Epithelial cell of prostate (primary cell): ENCODE results near the gene OLIG2.

Experiments used
- DNase-seq: peaks from one replicate; pipeline ENCODE4 v3.0.0-alpha.2; 2011; ENCODE audit warnings: low read depth, low spot score
- H3K27ac ChIP-seq: fragments of 450-650 bp; 2 replicates; pipeline ENCODE4 v1.5.1; 2017; ENCODE audit warnings: mild to moderate bottlenecking

Gene OLIG2

DNA sequence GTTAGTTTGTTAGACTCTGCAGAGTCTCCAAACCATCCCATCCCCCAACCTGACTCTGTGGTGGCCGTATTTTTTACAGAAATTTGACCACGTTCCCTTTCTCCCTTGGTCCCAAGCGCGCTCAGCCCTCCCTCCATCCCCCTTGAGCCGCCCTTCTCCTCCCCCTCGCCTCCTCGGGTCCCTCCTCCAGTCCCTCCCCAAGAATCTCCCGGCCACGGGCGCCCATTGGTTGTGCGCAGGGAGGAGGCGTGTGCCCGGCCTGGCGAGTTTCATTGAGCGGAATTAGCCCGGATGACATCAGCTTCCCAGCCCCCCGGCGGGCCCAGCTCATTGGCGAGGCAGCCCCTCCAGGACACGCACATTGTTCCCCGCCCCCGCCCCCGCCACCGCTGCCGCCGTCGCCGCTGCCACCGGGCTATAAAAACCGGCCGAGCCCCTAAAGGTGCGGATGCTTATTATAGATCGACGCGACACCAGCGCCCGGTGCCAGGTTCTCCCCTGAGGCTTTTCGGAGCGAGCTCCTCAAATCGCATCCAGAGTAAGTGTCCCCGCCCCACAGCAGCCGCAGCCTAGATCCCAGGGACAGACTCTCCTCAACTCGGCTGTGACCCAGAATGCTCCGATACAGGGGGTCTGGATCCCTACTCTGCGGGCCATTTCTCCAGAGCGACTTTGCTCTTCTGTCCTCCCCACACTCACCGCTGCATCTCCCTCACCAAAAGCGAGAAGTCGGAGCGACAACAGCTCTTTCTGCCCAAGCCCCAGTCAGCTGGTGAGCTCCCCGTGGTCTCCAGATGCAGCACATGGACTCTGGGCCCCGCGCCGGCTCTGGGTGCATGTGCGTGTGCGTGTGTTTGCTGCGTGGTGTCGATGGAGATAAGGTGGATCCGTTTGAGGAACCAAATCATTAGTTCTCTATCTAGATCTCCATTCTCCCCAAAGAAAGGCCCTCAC lies at the start of gene OLIG2:
OLIG2 (plus strand) TSS at position 447 of the 954 bp plus-strand sequence. CDS start 928 bp downstream, outside the sequence.
- no peak within 1 kb of the TSS for H3K27ac ChIP-seq
- no peak for DNase-seq

DNA sequence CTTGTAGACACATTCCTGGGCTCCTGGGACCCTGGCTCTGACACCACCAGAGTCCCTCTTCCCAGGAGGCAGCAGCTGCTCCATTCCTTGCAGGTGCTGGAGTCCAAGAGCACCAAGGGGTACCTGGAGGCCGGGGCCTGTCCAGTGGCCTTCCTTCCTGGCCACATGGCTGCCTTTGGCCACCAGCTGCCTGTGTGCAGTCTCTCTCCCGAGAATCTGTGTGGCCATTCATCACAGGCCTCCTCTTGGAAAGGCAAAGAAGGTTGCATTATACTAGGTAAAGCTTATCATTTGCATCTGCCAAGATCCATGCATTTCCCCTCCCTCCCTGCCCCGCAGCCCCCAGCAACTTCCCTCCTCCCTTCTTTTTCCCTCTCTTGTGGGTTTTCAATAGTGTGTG lies 48.9 kb upstream of the OLIG2 start:
- H3K27ac ChIP-seq: no peak overlapping the region
- DNase-seq: no peak

DNA sequence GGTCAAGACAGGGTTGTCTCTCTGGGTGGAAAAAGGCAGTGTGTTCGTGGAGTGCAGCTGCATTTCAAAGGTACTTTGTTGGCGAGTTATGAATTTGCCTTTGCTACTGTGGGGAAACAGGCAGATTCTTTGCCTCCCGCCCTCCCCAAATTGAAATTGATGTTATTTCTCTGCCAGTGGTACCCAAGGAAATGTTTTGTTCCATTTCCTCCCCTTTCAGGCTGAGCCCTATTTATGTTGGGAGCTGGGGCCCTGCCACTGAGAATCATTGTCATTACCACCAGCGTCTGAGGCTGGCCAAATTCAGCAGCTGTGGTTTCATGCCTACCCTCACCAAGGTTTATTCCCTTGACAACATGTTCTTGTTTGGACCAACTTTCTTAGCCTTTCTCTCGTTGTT lies 48.5 kb upstream of the OLIG2 start:
- H3K27ac ChIP-seq: no peak overlapping the region
- no peak for DNase-seq

DNA sequence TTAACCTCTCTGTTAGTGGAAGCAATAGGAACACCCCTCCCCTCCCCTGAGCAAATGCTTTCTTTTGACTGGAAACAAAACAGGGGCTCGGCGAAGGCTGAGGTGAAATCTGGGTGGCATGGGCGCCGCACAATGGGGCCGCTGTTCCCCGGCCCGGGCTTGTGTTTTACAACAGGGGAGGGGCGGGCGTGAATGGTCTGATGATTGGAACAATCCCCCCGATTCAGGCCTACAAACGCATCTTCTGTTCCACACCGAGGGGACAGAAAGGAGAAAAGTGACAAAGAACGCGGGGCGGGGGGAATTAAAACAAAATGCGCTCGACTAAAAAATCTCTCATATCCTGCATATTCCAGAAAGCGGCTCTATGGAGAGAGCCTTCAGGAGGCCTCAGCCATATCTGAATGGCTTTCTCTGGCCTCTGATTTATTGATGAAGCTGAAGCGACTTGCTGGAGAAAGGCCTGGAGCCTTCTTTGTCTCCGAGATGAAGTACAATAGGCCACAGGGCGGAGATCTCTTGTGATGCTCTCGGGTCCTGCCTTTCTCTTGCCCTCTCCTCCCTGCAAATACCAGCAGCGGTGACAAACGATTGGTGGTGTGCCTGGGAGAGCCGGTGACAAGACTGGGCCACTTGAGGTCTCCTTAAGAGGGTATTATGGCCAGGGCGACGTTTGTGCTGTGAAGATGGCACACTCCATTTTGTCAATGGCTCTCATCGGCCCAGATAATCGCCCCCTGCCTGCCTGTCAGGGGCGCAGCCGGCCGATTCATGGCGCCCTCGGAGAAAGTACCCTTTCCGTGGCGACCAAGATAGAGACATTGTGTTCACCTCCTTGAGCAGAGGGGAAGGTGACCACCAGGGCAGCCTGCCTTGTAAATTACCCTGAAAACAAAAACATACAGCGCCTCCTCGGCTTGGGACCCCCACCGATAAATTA lies 47.1 kb upstream of the OLIG2 start:
- no peak overlapping the region for H3K27ac ChIP-seq
- no peak for DNase-seq

DNA sequence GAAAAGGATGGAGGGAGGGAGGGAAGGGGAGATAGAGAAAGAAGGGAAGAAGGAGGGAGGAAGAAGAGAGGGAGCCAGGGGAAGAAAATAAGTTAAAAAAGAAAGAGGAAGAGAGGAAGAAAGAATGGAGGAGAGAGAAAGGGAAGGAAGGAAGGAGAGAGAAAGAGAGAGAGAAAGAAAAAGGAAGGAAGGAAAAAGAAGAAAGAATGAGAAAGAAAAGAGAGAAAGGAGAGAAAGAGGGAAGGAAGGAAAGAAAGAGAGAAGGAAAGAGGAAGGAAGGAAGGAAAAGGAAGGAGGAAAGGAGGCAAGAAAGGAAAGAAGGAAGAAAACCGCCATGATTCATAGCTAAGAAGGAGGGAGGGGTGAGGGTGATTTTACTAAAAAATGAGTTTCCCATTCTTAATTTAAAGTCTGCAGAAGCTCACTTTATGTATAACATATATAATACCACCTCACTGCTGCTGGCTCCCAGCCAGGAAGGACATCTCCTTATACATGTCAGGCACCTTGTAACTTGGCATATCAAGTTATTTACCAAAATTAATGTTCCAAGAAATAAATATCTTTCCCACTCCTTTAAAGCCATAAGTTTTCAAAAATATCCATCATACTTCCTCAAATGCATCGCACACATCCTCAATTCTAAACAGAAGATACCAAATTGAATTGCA lies 46.0 kb upstream of the OLIG2 start:
- no peak for DNase-seq
- H3K27ac ChIP-seq: no peak overlapping the region

DNA sequence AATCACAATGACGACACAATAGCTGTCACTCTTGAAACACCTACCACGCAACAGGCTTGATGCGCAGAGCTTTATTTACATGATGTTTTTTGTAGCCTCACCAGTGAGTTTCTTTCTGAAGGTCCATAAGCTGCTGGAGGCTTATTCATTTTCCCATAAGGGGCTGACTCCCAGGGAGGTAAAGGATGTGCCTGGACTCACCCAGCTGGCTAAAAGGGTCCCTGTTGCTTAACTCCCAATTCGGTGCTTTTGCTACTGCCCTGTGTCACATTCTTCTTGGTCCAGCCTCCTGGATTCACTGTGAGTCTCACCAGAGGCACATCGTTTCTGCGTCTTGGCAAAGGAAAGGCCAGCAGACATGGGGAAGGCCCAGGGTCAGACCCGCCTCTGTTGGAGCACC lies 44.6 kb upstream of the OLIG2 start:
- no peak for DNase-seq
- no peak overlapping the region for H3K27ac ChIP-seq

DNA sequence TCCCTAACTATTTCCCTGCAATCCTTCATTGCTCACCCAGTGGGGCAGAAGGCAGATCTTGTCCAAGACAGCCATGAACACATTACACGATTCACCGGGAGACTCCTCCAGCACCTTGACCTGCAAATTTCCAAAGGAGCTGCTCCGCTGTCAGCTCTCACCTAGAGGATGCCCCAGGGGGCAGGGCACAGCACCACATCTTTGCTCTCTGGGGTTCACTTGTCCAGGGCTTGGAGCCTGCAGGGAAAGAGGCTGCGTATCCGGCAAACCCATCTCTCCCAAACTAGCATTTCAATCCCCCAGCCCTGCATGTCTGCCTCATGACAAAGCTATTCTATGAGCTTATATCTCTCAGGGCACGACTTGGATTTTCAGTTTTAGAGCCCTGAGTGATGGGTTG lies 35.1 kb upstream of the OLIG2 start:
- DNase-seq: no peak
- H3K27ac ChIP-seq: no peak overlapping the region

DNA sequence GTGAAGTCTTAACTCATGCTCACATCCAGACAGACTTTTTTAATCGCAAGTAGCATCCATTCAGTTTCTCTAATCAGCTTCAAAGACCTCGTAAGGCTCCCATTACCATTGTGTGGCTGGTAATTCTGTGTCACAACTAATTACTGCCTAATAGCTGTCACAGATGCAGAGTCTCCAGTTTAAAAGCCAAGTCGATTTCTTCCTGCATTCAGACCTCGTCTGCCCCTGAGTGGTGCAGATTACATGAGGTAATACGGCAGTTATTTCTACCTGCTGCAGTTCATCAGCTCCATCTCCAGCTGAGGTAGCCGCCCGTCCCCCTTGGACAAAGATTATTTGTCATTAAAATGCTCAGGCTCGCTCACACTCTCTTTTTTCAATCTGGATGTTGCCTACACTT lies 34.4 kb upstream of the OLIG2 start:
- no peak overlapping the region for H3K27ac ChIP-seq
- DNase-seq: no peak

DNA sequence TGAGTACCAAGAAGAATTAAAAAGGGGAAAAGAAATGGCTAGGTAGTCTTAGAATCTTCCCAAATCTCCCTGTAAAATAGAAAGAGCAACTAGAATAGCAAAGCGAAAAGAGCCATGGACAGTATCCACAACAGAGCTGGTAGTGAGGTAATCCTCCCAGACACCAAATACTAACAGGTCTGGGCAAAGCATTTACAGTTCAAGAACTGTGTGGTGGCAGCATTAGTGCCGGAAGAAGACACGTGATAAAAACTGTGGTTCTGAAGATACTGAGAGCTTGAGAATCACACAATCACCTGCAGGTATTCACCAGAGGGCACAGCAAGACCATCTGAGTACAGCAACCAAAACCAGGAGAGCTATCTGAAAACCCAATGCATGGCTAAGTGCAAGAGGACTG lies 31.8 kb upstream of the OLIG2 start:
- peak; percentile 16 for DNase-seq
- H3K27ac ChIP-seq: no peak overlapping the region

DNA sequence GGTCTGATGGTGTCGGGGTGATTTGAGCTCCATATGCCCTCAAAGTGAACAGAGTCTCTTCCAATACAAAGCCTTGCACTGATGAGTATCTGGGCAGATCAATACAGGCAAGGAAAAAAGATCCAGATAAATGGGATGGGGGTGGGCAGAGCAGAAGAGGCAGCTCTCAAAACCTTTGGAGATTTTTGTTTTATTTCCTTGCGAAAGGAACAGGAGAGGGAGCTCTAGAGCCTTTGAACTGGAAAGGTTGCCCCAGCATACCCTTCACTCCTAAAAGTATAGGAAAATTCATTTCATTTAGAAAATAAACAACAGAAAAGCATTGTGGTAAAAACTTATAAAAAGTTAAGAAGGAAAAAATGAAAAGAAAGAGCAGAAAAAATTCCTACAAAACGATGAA lies 31.4 kb upstream of the OLIG2 start:
- H3K27ac ChIP-seq: no peak overlapping the region
- no peak for DNase-seq

DNA sequence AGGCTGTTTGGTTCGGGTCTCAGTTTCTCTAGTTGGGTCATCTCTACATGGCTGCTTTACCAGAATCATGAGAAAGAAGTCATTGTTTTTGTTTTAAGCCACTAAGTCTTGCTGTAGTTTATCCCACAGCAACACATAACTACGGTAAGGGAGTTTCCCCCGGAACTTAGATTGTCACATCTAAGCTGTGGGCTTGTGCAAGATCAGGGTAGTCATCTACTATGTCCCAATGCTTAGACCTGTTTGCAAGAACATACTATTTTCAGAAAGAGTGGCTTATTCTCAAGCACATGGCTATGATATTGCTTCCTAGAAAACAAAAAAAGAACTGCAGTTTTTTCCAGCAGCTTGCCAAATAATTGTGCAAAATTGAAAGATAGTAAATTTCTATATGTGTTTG lies 18.0 kb upstream of the OLIG2 start:
- H3K27ac ChIP-seq: no peak overlapping the region
- DNase-seq: no peak

DNA sequence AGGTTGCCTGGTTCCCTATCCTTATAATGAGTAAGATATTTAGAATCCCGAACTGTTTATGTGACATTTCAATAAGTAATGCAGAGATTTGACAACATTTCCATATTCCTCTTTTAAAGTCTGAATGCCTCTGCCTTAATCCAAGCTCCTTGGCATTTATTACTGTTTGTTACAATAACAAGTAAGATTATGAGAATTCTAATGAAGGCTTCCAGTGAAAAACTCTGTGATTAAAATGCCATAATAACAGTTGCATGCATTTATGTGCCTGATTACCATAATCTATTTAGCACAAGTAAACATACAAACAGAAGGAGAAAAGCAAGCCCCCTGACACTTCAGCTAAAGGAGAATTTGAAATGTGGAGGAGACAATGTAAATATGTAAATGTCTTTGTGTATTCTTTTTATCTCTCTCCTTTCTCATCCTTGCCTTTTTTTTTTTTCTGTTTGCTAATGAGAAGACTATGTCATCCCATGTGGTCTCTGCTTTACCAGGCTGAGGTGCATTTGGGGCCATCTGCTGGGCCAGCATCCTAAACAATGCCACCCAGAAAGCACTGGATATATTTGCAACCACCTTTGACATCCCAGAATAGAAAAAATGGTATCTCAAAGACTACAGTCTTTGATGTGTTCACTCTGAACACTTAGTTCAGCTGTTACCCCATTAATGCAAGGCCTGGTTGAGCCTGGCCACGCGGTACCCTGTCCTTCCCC lies 17.2 kb upstream of the OLIG2 start:
- DNase-seq: no peak

DNA sequence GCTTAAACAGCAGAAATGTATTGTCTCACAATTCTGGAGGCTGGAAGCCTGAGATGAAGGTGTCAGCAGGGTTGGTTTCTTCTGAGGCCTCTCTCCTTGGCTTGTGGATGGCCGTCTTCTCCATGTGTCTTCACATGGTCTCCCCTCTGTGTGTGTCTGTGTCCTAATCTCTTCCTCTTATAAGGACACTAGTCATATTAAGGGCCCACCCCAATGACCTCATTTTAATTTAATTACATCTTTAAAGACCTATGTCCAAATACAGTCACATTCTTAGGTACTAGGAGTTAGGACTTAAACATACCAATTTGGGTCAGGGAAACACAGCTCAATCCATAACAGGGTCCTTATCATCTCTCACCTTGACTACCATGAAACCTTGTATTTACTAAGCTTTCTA lies 14.8 kb upstream of the OLIG2 start:
- peak overlapping the region; percentile 53 for H3K27ac ChIP-seq
- DNase-seq: no peak

More for the DNA sequence above, 17.2 kb upstream of the OLIG2 start:
- H3K27ac ChIP-seq: no peak overlapping the region

DNA sequence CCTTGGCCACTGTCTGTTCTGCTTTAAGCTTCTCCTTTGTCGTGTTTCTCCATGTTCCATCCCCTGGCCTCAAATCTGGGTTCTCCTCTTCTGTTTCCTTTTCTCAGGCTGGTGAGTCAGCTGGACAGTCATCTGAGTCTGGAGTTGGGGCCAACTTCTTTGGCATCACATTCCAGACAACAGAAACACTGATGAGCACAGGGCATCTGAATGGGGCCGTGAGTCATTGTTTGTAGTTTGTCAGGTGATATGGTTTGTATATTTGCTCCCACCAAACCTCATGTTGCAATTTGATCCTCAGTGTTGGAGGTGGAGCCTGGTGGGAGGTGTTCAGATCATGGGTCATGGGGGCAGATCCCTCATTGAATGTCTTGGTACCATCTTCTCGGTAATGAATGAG lies 14.3 kb upstream of the OLIG2 start:
- peak overlapping the region; percentile 53 for H3K27ac ChIP-seq
- DNase-seq: peak; percentile 93

DNA sequence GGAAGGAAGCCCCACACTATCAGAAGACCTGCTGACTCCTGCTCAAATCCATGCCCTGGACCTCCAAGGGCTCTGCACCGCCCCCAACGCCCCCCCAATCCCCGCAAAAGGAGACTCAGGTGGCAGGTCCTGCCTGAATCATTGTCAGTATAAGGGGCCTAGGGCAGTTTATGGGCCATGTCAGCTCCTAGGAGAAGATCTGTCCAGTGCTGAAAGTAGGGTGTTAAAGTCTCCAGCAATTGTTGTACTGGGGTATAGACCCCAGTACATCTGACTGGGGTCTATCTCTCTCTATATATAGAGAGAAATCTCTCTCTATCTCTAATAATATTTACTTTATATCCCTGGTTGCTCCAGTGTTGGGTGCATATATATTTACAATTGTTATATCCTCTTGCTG lies 12.1 kb upstream of the OLIG2 start:
- no peak for DNase-seq

DNA sequence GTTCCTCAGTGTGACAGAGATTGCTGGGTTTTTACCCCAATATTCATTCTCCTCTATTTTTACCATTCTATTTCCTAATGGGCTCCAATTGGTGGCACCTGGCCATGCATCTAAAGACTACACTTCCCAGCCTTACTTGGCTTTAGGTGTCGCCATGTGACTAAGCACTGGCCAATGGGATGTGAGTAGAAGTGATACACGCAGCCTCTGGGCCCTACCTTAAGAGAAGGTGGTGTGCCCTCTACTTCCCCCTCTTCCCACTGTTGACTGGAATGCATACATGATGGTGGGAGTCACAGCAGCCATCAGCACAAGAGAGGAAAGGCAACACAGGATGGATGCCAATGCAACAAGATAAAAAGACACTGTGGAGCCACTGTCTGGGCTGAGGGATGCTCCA lies 11.4 kb upstream of the OLIG2 start:
- no peak overlapping the region for H3K27ac ChIP-seq
- DNase-seq: no peak

More for the DNA sequence above, 12.1 kb upstream of the OLIG2 start:
- no peak overlapping the region for H3K27ac ChIP-seq

DNA sequence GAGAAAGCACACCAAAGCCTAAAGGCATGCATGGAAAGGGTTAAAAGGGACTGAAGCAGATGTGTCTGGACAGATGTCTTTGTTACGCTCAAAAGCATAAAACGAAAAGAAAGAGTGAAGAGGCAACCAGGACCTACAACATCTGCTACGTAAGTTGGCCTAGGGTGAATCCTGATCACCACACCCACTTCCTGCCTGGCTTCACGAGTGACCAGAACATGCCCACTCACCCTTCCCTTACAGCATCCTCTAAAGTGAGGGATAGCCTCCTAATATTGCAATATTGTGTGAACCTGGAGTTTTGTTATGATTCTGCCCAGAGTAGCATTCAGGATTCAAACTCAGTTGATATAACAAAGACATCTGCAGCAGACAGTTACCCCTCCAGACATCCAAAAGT lies 10.6 kb upstream of the OLIG2 start:
- H3K27ac ChIP-seq: no peak overlapping the region
- no peak for DNase-seq

DNA sequence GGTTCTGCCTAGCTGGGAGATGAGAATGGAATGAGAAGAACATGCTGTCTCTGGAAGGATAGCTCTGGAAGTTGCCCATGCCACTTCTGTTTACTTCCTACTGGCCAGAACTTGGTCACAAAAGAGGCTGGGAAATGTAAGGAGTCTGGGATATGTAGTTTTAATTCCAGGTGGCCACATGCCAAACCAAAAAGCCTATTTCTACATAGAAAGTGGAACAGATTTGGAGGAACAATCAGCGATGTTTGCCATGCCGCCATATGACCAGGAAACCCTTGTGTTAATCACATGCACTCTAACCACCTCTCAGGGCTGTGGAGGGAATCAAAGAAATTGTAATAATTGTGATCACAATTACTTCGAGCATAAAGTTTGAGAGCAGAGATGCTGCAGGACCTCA lies 10.0 kb upstream of the OLIG2 start:
- no peak overlapping the region for H3K27ac ChIP-seq
- no peak for DNase-seq

DNA sequence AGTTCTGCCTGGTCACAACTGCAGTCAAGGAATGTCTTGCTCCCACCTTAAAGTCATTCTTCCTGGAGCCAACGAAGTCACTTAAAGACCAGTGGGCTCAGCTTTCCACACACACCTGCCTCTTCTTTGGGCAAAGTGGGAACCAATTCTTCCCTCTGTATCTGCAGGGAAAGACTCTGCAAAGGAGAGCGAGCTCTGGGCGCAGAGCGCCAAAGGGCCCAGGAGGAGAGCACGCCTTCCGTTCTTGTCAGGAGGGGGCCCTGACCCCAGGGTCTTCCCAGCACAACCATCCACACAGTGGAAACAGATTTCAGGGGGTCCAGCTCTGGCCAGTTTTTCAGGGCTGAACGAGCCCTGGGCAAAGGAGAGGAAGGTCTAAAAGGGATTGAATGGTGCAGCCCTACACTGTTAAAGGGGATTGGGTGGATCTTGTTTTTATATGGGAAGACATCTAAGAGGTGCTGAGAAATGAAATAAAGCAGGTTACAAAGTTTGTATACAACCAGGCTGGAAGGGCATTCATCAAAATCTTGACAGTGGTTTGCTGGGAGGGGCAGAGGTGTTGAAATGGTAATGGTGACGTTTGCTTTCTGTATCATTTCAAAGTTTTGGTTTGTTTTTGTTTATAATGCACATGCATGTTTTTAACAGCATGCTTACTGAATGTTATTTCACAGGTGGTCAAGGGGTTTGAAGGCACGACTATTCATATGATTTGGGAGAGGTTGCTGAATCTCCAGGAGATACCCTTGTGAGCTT lies 6.8 kb upstream of the OLIG2 start:
- H3K27ac ChIP-seq: no peak overlapping the region
- no peak for DNase-seq
